SW480 (cell line): ENCODE data around the gene FTO.
"Not testable (repeated sequence)": the region's sequence is repeated elsewhere in the genome, so short reads cannot be mapped to it uniquely, and the experiment has no call there.

Source experiments
- DNase-seq: peaks from one replicate; pipeline ENCODE4 v3.0.0-alpha.2; 2016; ENCODE audit warnings: low spot score

FTO gene

DNA sequence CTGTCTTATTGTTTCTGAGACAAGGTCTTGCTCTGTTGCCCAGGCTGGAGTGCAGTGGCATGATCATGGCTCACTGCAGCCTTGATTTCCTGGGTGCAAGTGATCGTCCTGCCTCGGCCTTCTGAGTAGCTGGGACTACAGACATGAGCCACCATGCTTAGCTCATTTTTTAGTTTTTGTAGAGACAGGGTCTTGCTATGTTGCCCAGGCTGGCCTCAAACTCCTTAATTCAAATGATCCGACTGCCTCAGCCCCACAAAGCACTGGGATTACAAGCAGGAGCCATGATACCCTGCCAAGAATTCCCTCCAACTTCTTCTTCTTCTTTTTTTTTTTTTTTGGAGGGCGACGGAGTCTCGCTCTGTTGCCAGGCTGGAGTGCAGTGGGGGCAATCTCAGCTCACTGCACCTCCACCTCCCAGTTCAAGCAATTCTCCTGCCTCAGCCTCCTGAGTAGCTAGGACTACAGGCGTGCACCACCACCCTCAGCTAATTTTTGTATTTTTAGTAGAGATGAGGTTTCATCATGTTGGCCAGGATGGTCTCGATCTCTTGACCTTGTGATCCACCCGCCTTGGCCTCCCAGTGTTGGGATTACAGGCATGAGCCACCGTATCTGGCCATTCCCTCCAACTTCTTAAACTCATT, 477.9 kb downstream of the FTO start:
- not testable (repeated sequence) for DNase-seq

DNA sequence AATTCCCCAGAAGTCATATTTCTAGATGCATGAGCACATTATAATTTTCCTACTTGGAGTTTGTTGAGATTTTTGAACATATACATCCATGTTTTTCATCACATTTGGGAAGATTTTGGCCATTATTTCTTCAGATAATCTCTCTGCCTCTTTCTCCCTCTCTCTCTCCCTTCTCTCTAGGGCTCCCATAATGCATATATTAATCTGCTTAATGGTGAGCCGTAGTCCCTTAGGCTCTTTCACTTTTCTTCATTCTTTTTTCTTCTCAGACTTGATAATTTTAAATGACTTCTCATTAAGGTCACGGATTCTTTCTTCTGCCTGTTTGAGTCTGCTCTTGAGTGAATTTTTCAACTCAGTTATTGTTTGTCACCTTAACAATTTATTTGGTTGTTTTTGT, 481.1 kb downstream of the FTO start:
- no peak for DNase-seq

DNA sequence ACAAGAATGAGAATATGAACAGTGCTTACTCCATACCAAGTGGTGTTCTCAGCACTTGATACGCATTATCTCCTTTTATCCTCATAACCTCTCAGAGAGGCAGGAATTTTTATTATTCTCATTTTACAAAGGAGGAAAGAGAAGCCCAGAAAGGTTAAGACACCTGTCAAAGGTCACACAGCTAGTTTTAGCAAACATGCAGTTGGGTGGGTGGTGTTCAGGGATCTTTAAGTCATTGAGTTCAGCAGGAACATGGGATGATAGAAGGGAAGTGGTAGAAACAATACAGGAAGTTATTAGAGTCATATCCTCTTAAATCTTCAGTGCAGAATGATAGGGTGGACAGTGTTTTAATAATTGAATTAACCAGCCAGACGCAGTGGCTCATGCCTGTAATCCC, 487.2 kb downstream of the FTO start:
- DNase-seq: no peak

DNA sequence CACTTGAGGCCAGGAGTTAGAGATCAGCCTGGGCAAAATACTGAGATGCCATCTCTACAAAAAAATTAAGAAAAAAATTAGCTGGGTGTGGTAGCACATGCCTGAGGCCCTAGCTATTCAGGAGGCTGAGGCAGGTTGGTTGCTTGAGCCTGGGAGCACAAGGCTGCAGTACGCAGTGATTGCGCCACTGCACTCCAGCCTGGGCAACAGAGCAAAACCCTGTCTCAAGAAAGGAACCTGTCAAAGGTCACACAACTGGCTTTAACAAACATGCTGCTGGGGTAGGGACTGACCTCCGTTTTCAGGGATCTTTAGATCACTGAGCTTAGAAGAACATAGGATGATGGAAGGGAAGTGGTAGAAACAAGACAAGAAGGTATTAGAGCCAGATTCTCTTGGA, 487.6 kb downstream of the FTO start:
- DNase-seq: no peak

DNA sequence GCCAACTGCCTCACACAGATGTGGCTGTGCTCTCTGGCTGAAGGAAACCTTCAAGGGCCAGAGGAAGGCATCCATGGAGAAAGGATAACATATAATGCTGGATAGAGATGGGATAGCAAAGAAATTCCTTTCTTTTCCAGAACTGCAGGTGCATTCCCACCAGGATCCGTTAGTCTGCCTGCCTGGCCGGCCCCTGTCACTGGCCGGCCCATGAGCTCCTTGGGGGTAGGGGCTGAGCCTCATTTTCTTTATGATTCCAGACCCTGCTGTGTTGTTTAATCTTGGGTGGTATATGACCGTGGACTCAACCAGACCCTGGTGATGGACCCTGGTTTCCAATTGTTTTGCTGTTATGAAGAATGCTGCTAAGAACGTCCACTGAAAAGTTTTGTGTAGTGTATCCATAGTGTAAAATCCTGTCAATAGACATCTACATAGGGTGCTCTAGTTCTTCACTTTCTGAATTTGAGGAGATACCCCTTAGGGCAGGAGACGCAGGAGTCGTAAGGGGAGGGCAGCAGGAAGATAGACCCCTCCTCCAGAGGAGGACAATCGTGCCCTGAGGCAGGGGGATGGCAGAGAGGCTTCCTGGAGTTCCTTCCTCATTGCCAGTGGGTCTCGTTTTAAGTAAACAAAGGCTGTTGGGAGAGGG, 489.2 kb downstream of the FTO start:
- no peak for DNase-seq

DNA sequence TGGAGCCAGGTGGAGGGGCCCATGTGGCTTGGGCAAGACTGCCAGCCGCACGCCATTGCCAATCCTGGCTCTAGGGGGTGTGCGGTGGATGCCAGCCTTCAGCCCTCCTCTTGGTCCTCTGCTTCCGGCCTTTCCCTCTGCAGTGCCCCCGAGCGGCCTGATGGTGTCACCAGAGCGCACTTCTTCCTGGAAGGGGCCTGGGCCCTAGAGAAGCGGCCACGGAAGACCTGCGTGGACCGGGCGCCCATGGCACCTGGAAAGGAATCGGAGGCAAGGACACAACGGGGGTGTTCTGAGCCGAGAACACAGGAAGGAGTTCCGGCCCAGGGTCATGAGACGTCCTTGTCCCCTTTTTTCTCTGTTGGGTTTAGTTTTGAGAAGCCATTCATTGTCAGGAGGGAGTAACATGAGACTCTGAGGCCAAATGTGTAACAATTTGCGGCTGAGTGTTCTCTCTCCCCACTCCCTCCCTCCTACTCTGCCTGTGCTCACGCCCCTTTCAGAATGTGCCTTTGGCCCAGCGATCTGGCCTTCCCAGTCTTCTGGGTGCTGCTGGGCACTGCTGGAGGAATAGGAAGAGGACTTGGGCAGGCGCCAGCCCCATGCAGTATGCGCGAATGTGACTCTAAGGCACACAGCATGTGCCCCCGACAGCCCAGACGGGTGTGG, 489.8 kb downstream of the FTO start:
- peak; percentile 52 for DNase-seq

DNA sequence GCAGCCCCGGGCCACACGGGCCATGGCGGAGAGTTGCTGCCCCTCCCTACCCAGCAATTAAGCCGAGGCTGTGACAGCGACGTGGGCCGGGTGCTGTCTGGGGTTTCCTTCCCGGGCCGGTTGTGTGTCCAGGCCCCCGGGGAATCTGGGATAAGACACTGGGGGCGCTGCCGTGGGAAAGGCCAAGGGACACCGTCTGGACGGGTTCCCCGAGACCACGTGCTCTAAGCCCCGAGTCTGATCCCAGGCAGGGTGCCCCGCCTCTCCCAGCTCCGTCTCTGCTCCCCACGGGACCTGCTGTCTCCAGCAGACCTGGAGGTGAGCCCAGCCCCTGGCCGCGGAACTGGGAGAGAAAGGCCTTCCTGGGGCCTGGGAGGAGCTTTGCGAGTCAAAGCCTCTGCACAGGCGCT, 490.4 kb downstream of the FTO start:
- DNase-seq: no peak

DNA sequence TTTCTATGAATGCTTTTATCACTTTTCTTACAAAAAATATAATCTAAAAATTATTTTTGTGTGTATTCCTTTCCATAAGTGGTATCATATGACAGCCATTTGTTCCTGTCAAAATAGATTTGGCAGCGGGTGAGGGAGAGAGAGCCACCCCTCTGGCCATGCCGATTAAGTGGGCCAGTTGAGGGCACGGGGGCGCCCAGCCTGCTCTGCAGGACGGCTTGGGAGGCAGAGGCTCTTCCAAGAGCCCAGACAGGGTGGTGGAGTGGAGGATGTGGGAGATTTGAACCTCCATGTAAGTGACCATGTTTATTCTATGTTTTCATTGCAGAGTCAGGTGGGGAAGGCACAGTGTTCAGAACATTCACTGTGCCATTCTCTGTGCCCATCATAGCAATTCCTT, 493.8 kb downstream of the FTO start:
- DNase-seq: no peak

DNA sequence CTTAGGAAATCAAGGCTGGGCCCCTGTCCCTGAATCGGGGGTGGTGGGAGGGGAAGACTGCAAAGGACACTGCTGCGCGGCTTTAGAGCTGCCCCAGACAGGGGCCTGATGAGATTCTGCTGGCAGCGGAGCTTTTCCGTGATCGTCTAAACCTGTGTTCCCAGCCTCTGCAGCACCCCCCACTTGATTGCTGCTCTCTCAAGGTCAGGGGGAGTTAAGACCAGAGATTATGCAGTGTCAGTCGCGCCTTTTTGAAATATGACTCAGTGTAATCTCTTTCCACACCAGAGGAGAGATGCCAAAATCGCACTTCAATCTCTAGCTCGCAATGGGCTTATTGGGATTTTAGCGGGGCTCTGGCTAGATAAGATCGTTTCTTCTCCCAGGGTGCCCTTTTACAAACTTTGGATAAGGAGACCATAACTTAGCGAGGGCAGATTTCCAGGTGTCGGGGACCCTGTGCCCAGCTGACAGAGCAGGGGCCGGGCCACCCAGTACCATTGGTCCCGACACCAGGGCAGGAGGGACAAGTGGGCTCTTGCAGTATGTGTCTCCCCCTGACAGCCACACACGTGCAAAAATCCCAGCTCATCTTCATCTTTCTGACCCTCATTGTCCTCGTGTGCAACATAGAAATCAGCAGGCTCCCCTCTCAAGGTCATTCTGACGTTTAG, 495.7 kb downstream of the FTO start:
- no peak for DNase-seq

DNA sequence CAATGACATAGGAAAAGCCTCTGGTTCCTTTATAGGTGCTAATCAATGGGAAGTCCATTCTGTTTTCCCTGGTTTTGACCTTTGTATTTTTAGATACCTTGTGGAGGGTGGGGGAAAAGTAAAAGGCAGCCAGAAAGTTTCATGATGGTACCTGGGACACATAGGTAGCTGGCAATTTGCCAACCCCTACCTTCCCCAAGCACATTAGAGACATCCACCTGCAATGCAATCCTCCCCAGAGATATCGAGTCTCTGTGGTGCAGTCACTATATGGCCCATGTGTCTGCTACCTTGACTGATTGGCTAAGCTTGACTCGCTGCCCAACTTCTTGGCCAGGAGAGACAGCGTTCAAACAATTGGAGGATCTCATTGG, 496.2 kb downstream of the FTO start:
- DNase-seq: no peak

DNA sequence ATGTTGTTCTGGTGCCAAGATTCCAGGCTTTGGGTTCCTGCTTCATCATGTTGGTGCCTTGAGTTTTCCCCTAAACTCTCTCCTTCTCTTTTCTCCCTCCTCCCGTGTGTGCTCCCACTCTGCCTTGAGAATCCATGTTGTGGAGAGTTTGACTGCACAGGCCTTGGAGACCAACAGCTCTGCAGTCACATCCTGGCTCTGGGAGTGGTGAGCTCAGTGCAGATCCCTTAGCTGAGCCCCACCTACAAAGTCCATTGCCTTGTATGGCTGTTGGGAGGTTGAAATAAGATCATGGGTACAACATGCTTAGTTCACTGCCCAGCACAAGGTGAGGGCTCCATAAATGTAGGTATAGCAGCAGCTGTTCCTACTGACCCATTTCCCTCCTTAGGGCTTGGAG, 496.8 kb downstream of the FTO start:
- DNase-seq: no peak

DNA sequence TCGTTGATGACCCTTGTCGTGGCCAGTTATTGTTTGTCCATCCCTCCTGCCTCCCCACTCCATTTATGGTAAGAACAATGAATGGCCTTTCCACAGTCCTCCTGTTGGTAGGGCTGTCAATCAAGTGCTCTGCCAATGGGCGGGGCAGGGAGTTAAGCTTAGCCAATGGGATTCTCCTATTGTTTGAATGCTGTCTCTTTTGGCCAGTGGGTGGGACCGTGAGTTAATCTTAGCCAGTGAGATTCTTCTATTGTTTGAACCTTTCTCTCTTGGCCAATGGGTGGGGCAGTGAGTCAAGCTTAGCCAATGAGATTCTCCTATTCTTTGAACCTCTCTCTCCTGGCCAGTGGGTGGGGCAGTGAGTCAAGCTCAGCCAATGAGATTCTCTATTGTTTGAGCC, 497.2 kb downstream of the FTO start:
- no peak for DNase-seq
